Measurements from ENCODE around the gene DOCK2. TPM values are rescaled to one million over a fixed set of nuclear protein-coding genes. Genes with fewer than 3 reads are reported as not detected.

Gene DOCK2
- total and polyA plus RNA-seq, 2 donors (not counting 3 experiments of a cell fraction or from before 2014, with no cell fraction given) = 0.62 to 4.8 TPM

DNA sequence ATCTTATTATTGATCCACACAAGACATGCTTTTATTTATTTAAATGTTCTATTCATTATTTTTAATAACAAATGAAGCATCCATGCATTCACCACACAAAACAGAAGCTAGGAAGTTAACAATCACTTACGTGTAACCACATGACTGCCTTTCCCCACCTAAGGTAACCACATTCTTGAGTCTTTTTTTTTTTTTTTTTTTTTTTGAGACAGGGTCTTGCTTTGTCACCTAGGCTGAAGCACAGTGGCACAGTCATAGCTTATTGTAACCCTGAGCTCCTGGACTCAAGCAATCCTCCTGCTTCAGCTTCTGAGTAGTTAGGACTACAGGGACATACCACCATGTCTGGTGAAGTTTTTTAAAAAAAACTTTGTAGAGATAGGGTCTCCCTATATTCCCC lies 133.0 kb downstream of the DOCK2 start:
- dilution Hi-C loops (cut with MboI; ENCODE audit: extremely low pct_ligation_motif_present, low sequenced_read_pairs) = no loop called here
- Histone ChIP-seq H3K4me2 (ENCODE audit: insufficient read depth, low read length) (no peak overlapping the region), H3K79me2 (ENCODE audit: control insufficient read depth, insufficient read depth, low read length) (no peaks in the 10 kb centered on the region), H2AFZ (ENCODE audit: low read depth, low read length) (no peak overlapping the region), H3K9ac (replicated peaks; ENCODE audit: extremely low read depth, insufficient read depth, low read length) (no peak overlapping the region), H3K36me3 (ENCODE audit: control insufficient read depth in 2 of 2, extremely low read depth in 1 of 2, insufficient read depth in 2 of 2, low read length in 2 of 2) (no peaks in the 10 kb centered on the region), H3K9me1 (replicated peaks; ENCODE audit: control insufficient read depth, extremely low read depth, insufficient read depth, low read length) (no peaks in the 10 kb centered on the region), H4K20me1 (replicated peaks; ENCODE audit: control insufficient read depth, extremely low read depth, insufficient read depth, low read length) (no peaks in the 10 kb centered on the region), H3K27me3 (ENCODE audit: control insufficient read depth in 2 of 2, insufficient read depth in 2 of 2, low read length in 2 of 2) (no peaks in the 10 kb centered on the region), H3K27ac (ENCODE audit: insufficient read depth, low read depth, low read length) (no peak overlapping the region), H3K9me3 (replicated peaks; ENCODE audit: control insufficient read depth, insufficient read depth, low read length) (no peaks in the 10 kb centered on the region), H3K4me3 (replicated peaks in 1 of 3; ENCODE audit: insufficient read depth in 1 of 3, low read depth in 1 of 3, low read length in 3 of 3) (no peak overlapping the region), H3K4me1 (ENCODE audit: control insufficient read depth, extremely low read depth, insufficient read depth, low read length) (no peaks in the 10 kb centered on the region)
- no peak for TF ChIP-seq EZH2 (IDR thresholded peaks at IDR 0.05; ENCODE audit: borderline replicate concordance, low read depth, low read length, severe bottlenecking)
- no peak for TF ChIP-seq JUN (IDR thresholded peaks at IDR 0.05; ENCODE audit: borderline replicate concordance, insufficient read depth, insufficient read length, low read depth)
- TF ChIP-seq, protein P1, sequence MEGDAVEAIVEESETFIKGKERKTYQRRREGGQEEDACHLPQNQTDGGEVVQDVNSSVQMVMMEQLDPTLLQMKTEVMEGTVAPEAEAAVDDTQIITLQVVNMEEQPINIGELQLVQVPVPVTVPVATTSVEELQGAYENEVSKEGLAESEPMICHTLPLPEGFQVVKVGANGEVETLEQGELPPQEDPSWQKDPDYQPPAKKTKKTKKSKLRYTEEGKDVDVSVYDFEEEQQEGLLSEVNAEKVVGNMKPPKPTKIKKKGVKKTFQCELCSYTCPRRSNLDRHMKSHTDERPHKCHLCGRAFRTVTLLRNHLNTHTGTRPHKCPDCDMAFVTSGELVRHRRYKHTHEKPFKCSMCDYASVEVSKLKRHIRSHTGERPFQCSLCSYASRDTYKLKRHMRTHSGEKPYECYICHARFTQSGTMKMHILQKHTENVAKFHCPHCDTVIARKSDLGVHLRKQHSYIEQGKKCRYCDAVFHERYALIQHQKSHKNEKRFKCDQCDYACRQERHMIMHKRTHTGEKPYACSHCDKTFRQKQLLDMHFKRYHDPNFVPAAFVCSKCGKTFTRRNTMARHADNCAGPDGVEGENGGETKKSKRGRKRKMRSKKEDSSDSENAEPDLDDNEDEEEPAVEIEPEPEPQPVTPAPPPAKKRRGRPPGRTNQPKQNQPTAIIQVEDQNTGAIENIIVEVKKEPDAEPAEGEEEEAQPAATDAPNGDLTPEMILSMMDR (IDR thresholded peaks at IDR 0.05; ENCODE audit: extremely low read depth in 1 of 2, insufficient read depth in 1 of 2, low read depth in 1 of 2, low read length in 2 of 2) = no peak
- no peak for TF ChIP-seq FOS (IDR thresholded peaks at IDR 0.05; ENCODE audit: borderline replicate concordance, insufficient read depth, low read length)
- no peak for TF ChIP-seq POLR2A (IDR thresholded peaks at IDR 0.05; ENCODE audit: low read depth, low read length)
- no peak for TF ChIP-seq MYC (IDR thresholded peaks at IDR 0.05; ENCODE audit: low read depth, low read length)
- no TSS peak for BruUV-seq (replicated peaks)
- POLR2A ChIA-PET = no interaction called here
- DNase-seq (ENCODE audit: low read depth, low spot score) (no peak), FAIRE-seq (no peak)
- CTCF ChIA-PET = interaction anchor here (1.4 kb wide), 1 partner anchor 210 kb away, joined by 6 read pairs; the partner anchor contains the start of gene INSYN2B
- intact Hi-C loops (cut with micrococcal nuclease) = no loop called here

DNA sequence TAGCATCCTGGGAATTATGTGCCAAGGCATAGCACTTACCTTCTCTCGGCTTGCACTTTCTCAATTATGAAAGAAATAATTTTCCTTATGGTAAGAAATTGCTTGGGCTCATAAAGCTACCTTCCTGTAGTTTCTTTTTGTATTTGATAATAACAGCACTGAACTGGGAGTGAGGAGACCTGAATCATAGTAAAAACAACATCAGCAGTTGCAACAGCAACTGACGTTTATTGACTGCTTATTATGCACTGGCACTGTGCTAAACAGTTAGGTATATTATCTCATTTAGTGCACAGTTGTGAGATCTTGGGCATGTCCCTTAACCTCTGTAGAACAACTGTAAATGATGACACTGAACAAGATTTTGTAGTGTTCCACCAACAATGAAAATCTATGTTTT lies 135.2 kb downstream of the DOCK2 start:
- no peaks in the 10 kb centered on the region for H4K20me1 ChIP-seq (replicated peaks; ENCODE audit: control insufficient read depth, extremely low read depth, insufficient read depth, low read length)
- dilution Hi-C loops (cut with MboI; ENCODE audit: extremely low pct_ligation_motif_present, low sequenced_read_pairs) (no loop called here), intact Hi-C loops (cut with micrococcal nuclease) (no loop called here)
- DNase-seq (ENCODE audit: low read depth, low spot score) (no peak), FAIRE-seq (no peak)
- H3K36me3 ChIP-seq (ENCODE audit: control insufficient read depth in 2 of 2, extremely low read depth in 1 of 2, insufficient read depth in 2 of 2, low read length in 2 of 2) = no peaks in the 10 kb centered on the region
- no peak overlapping the region for H2AFZ ChIP-seq (ENCODE audit: low read depth, low read length)
- H3K9ac ChIP-seq (replicated peaks; ENCODE audit: extremely low read depth, insufficient read depth, low read length) = no peak overlapping the region
- H3K4me2 ChIP-seq (ENCODE audit: insufficient read depth, low read length) = no peak overlapping the region
- H3K27me3 ChIP-seq (ENCODE audit: control insufficient read depth in 2 of 2, insufficient read depth in 2 of 2, low read length in 2 of 2) = no peaks in the 10 kb centered on the region
- no peaks in the 10 kb centered on the region for H3K4me1 ChIP-seq (ENCODE audit: control insufficient read depth, extremely low read depth, insufficient read depth, low read length)
- H3K4me3 ChIP-seq (replicated peaks in 1 of 3; ENCODE audit: insufficient read depth in 1 of 3, low read depth in 1 of 3, low read length in 3 of 3) = no peak overlapping the region
- H3K9me3 ChIP-seq (replicated peaks; ENCODE audit: control insufficient read depth, insufficient read depth, low read length) = no peaks in the 10 kb centered on the region
- no TSS peak for BruUV-seq (replicated peaks)
- CTCF ChIA-PET = no interaction called here
- no peak overlapping the region for H3K27ac ChIP-seq (ENCODE audit: insufficient read depth, low read depth, low read length)
- no peaks in the 10 kb centered on the region for H3K9me1 ChIP-seq (replicated peaks; ENCODE audit: control insufficient read depth, extremely low read depth, insufficient read depth, low read length)
- POLR2A ChIA-PET = no interaction called here
- no peaks in the 10 kb centered on the region for H3K79me2 ChIP-seq (ENCODE audit: control insufficient read depth, insufficient read depth, low read length)
- TF ChIP-seq MAX (IDR thresholded peaks at IDR 0.05; ENCODE audit: insufficient read depth, insufficient read length) (no peak), JUN (IDR thresholded peaks at IDR 0.05; ENCODE audit: borderline replicate concordance, insufficient read depth, insufficient read length, low read depth) (no peak), GATA2 (IDR thresholded peaks at IDR 0.05; ENCODE audit: insufficient read depth, insufficient read length, low read depth, low read length) (no peak)
